Measurements from ENCODE around the gene DENND1B.

Gene DENND1B

DNA sequence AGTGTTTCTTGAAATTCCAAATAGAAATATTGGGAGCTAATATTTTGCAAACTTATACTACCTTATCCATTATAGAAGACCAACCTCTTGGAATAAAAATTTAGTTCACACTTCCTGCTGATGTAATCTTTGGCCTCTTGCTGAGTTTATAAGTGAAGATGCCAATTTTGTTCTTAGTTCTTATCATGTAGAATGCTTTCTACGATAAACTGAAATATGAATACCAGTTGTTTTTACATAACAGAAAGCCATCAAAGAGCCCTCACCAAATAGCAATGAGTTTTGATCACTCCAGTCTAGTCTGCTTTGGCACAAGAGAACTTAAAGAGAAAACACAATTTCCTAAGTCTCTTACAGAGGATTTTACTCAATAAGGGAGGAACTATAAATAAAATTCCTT lies 89.5 kb downstream of the DENND1B start:
- DNase-seq (ENCODE audit: low spot score), result no peak
- no peak for TF ChIP-seq CTCF (IDR thresholded peaks at IDR 0.05; ENCODE audit: extremely low read depth, missing control alignments)

DNA sequence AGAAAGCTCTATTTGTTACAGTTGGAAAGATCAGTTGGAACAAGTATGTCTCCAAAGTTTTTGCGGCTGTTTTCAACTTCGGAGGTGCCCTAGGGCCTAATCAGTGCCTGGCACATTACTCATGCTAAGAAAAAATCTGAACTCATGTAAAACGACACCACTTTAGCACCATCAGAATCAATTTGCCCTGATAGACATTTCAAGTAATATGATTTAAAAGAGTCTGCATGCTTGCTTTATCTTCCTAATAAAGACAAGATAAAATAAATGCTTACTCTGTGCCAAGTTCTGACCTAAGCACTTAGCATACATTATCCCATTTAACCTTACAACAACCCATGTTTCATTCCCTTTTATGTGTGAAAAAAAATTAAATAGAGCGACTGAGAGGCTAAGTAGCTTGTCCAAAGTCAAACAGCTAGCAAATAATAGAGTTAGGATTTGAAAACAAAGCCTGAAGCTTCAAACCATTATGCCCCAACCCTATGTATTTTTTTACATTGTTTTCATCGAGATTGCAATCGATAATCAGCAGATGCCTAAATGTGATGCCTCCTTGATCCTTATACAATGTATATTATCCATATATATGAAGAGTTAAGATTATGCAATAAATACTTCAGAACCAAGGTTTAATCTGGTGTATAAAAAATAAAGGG lies 91.3 kb downstream of the DENND1B start:
- no peak for DNase-seq (ENCODE audit: low spot score)
- TF ChIP-seq CTCF (IDR thresholded peaks at IDR 0.05; ENCODE audit: extremely low read depth, missing control alignments), result no peak

DNA sequence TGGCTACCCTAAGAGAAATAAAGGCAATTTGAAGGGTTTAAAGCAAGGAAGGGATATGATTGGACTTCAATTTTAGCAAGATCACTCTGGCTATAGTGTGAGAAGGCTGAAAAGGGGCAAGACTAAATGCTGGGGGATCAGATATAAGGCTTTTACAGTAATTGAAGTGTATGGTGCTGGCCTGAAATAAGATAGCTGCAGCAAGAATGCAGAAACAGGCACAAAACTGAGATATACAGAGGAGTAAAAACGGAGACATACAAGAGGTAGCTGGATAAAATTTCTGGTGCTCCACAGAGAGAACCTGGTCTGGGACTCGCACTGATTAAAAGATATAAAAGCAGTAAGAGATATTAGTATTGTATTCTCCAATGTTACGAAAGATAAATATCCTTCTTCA lies 92.0 kb downstream of the DENND1B start:
- DNase-seq (ENCODE audit: low spot score), result no peak
- TF ChIP-seq CTCF (IDR thresholded peaks at IDR 0.05; ENCODE audit: extremely low read depth, missing control alignments), result no peak

DNA sequence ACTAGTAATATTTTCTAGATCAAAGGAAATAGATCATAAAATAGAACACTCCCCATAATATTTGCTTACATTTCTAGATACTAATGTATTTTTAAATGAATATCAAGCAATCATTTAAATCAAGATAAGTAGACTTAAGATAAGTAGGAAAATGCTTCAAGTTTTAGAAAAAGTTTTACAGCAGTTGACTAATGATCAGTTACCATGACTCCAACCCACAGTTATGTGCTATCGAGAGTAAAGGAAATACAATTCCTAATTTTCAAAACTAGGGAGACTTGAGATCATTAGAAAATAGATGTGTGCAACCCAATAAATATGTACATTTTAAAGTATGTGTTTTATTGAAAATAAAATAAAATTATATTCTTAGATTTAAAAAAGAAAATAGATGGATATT lies 95.0 kb downstream of the DENND1B start:
- no peak for DNase-seq (ENCODE audit: low spot score)
- no peak for TF ChIP-seq CTCF (IDR thresholded peaks at IDR 0.05; ENCODE audit: extremely low read depth, missing control alignments)

GRCh38 chr1:197677752-197678295 lies 97.5 kb downstream of the DENND1B start:
- DNase-seq (ENCODE audit: low spot score), result no peak
- no peak for TF ChIP-seq CTCF (IDR thresholded peaks at IDR 0.05; ENCODE audit: extremely low read depth, missing control alignments)

- no peak for DNase-seq (ENCODE audit: low spot score)
- TF ChIP-seq CTCF (IDR thresholded peaks at IDR 0.05; ENCODE audit: extremely low read depth, missing control alignments), result no peak
Observed at GRCh38 chr1:197677313-197677712, 98.0 kb downstream of the DENND1B start.

GRCh38 chr1:197675583-197676208 lies 99.6 kb downstream of the DENND1B start:
- DNase-seq (ENCODE audit: low spot score), result no peak
- TF ChIP-seq CTCF (IDR thresholded peaks at IDR 0.05; ENCODE audit: extremely low read depth, missing control alignments), result no peak
